GM12874 (cell line): ENCODE data around the gene SORCS2.

Experiments
- TF ChIP-seq, protein P1 (sequence below): IDR thresholded peaks from 2 replicates; pipeline ENCODE4 v1.5.1; 2011; ENCODE audit warnings: low read depth, mild to moderate bottlenecking, control low read depth, low read length, moderate library complexity; ENCODE audit not compliant: insufficient read depth

Gene SORCS2

DNA sequence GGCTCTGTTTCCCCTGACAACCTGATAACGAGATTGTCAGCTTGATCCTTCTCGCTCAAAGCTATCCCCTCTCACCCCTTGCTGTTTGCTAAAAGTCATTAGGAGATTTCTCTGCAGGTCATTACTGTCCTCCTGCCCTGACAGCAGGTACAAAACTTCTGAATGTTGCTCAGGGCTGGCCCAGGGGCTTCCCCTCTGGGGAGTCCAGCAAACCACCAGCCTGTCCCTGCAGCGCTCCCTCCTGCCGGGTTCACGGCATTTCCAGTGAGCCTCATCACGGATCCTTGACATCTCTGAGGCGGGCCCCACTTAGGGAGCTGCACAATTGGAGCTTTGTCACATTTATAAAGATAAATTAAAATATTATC is 5.2 kb upstream of the SORCS2 start:
- TF ChIP-seq, protein P1, sequence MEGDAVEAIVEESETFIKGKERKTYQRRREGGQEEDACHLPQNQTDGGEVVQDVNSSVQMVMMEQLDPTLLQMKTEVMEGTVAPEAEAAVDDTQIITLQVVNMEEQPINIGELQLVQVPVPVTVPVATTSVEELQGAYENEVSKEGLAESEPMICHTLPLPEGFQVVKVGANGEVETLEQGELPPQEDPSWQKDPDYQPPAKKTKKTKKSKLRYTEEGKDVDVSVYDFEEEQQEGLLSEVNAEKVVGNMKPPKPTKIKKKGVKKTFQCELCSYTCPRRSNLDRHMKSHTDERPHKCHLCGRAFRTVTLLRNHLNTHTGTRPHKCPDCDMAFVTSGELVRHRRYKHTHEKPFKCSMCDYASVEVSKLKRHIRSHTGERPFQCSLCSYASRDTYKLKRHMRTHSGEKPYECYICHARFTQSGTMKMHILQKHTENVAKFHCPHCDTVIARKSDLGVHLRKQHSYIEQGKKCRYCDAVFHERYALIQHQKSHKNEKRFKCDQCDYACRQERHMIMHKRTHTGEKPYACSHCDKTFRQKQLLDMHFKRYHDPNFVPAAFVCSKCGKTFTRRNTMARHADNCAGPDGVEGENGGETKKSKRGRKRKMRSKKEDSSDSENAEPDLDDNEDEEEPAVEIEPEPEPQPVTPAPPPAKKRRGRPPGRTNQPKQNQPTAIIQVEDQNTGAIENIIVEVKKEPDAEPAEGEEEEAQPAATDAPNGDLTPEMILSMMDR: no peak

DNA sequence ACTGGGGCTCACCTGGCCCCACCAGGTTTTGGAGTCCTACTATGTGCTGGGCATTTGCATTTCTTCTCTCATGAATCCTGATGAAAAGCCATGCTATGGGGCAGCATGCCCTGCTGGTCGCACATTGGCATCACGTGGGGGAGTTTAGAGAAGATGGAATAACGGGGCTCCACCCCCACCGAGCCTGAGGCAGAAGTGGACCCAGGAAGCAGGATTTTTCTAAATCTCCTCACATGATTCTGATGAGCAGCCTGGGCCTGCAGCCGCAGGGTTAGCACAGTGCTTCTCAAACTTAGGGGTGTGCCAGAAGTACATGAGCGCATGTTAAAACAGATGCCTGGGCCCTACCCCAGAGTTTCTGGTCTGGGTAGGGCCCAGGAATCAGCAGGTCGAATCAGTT is 4.6 kb upstream of the SORCS2 start:
- TF ChIP-seq, protein P1: no peak

DNA sequence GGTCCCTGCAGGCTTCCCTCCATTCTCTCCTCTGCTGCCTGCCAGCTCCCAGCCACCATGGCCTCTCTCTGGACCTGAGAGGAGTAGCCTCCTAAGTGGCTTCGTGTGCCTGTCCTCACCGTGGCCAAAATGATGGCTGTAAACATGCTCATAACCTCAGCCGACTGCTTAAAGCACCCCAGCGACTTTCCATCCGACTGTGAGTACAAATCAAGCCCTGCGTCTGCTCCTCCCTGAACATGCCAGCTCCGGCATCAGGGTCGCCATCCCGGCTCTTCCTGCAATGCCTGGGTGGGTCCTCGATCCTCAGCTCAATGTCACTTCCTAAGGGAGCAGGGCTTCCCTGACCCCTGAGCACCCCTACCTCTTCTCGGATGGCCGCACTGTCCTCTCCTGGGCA is 3.3 kb upstream of the SORCS2 start:
- TF ChIP-seq, protein P1: no peak

DNA sequence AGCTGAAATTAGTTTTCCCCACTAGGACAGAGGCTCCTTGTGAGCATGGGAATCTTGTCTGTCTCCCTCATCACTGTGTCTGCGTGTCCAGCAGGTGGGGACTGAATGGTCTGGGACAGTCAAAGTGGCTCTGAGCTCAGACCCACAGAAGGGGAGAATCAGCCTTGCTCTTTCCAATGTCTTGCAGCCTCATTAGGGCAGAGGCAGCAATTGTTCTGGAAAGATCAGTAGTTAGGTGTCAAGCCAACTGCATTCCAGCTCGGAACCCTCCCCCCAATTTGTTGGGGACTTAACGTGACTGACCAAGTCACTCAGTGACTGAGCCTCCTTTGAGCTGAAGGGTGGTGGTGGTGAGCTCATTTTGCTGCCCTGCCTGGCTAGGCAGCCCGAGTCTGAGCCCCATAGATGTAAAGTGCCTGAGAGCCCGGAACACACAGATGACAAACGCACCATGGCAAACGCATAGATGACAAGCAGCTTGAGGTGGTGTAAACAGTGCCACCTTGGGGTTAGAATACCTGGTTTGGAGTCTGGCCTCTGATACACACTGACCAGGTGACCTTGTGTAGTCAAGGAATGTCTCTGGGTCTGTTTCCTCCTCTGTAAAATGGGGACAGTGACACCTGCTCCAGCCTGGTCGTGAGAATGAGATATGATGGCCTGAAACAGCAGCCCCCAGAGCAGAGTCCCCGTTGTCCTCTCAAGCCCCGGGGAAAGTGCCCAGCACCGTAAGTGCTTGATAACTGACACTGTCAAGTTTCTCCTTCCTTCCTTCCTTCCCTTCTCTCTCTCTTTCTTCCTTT is 2.7 kb upstream of the SORCS2 start:
- TF ChIP-seq, protein P1: no peak

DNA sequence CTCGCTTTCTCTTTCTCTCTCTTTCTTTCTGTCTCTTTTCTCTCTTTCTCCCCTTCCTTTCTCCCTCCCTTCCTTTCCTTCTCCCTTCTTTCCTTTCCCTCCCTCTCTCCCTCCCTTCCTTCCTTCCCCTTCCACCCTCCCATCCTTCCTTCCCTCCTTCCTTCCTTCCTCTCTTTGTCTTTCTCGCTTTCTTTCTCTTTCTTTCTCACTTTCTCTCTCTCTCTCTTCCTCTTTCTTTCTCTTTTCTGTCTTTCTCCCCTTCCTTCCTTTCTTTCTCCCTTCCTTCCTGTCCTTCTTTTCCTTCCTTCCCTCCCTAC is 2.1 kb upstream of the SORCS2 start:
- TF ChIP-seq, protein P1: no peak

DNA sequence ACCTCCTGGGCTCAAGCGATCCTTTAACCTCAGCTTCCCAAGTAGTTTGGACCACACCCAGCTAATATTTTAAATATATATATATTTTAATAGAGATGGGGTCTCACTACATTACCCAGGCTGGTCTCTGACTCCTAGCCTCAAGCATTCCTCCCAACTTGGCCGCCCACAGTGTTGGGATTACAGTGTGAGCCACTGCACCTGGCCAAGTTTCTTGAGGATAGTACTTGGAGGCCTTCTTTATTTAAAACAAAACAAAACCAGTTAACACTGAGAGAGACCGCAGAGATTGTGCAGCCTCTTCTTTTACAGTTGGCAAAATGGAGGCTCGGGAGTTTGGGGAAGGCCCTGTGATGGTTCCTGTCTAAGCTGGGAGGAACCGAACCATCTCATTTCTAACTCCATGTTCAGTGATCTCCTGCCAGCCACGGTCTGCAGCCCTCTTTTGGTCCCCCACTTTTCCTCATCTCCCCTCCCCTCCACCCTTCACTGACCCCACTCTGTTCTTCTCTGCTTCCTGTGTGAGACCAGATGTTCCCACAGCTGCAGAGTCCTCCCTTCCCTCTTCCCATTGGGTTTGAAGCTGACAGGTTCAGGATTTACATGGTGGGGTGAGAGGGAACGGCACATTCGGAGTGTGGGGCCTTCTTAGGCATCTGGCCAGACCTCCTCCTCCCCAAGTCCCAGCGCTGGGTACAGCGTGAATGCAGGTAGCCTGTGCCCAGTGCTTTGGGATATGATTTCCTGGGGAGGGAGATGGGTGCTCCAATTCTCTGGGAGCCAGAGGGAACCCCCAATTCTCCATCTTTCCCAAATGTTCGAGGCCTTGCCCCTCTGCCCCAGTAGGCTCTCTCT is 1.4 kb upstream of the SORCS2 start:
- TF ChIP-seq, protein P1: no peak

DNA sequence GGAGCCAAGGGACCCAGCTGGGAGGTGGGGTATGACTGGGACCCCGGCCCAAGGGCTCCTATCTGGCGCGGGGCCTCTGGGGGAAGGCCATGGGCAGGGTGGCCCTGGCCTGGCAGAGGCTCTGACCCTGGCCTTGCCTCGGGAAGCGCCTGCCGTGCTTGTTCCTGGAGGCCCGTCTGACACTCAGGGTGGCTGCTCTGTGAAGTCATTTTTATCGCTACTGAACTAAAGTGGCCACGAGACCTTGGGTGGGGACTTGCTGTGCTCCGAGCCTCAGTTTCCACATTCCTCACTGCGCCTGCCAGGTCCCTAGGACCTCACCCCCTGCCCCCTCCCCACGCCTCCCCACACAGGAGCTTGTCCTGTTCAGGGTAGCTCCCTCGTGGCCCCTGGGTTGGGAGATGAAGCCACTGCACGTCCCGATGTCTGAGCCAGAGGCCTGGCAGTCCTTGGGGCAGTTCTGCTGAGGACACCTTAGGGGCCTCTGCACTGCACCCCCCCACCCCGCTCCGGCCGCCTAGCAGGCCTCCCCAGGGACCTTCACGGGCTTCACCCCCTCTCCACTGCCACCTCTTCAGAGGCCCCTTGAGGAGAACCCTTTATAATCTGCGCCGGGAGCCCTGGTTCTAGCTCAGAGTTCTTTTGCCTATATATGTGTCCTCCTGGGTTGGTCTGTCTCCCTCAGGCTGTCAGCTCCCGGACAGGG is 639 bp upstream of the SORCS2 start:
- TF ChIP-seq, protein P1: no peak
